ENCODE data around the gene ACTC1. TPM values are rescaled to one million over a fixed set of nuclear protein-coding genes. Genes with fewer than 3 reads are reported as not detected.

ACTC1 gene
- total RNA-seq, 2 experiments from 2014 or later: not detected

DNA sequence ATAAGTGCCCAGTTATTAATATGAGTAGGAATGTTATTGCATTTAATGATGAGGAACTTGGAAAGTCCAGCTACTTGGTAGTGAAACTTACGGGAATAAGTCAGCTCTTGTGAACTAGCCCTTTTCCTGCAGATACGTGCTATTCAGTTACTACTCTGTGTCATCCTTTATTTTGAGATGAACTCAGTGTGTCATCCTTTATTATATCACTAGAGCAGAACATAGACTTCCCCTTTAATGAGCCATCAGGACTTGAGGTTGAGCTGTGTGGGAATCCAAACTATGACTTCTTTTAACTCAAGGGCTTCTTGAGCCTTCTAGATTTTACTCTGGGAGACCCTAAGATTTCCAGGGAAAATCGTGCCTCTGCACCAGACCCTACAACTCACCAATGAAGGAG, 3.6 kb downstream of the ACTC1 start:
- no peaks in the 10 kb centered on the region for H3K36me3 Mint-ChIP-seq
- no peak overlapping the region for H3K4me3 Mint-ChIP-seq
- H3K4me1 Mint-ChIP-seq: no peaks in the 10 kb centered on the region
- CTCF ChIA-PET: no interaction called here
- no peak overlapping the region for H3K27ac Mint-ChIP-seq
- ATAC-seq (no peak), DNase-seq (no peak)
- H3K27me3 Mint-ChIP-seq: peaks cover 64% of the 10 kb centered on the region
- no peaks in the 10 kb centered on the region for H3K9me3 Mint-ChIP-seq (ENCODE audit: low read depth)

DNA sequence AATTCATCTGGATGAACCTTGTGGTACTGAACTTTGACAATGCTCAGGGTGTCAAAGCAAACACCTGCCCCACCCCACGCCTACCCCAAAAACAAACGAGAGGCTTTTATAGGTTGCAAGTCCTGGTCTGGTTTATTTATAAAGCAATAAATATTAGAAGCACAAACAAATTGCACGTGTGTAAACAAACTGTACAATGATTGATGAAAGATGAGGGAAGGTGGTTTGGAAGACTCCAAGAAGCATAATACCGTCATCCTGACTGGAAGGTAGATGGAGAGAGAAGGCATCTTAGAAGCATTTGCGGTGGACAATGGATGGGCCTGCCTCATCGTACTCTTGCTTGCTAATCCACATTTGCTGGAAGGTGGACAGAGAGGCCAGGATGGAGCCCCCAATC, 5.2 kb downstream of the ACTC1 start:
- Mint-ChIP-seq H3K36me3 (no peaks in the 10 kb centered on the region), H3K27ac (no peak overlapping the region), H3K9me3 (ENCODE audit: low read depth) (no peaks in the 10 kb centered on the region), H3K27me3 (peaks cover 50% of the 10 kb centered on the region), H3K4me1 (no peaks in the 10 kb centered on the region), H3K4me3 (no peak overlapping the region)
- CTCF ChIA-PET: no interaction called here
- DNase-seq (no peak), ATAC-seq (no peak)

DNA sequence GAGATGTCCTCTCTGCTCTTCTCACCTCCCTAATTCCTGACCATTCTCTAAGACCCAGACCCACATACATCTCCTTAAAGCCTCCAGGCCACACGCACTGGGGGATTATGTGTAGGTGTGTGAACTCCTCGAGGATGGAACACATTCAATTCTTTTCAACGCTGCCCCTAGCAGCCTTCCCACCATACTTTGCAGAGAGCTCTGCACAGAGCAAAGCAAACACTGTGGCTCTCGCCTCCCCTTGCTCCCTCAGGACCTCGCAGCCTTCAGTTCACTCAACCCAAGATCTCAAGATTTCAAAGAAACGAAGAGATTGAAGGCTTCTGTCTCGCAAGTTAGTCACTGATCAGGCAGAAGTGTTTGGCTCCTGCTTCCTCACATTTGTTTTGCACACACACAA, 6.0 kb downstream of the ACTC1 start:
- no peak overlapping the region for H3K4me3 Mint-ChIP-seq
- CTCF ChIA-PET: no interaction called here

DNA sequence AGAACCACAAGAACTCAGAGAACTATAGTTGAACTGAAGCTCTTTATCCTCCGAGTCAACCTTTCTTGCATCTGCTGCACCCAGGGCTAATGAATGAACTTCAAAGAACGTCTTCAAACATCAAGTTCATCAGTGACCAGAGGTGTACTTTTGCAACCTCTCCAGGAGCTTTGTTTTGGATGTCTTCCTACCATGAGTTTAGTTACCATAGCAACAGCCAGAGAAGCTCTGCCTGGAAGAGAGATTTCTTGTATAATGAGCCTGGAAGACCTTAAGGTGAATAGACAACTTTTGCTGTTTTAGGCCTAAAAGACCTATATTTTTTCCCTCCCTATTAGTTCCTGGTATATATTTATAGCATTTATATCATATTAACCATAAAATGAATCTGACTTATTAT, 9.1 kb downstream of the ACTC1 start:
- no peak overlapping the region for H3K4me3 Mint-ChIP-seq
- H3K27ac Mint-ChIP-seq: no peak overlapping the region
- no peak for ATAC-seq
- H3K4me1 Mint-ChIP-seq: no peaks in the 10 kb centered on the region
- no peaks in the 10 kb centered on the region for H3K9me3 Mint-ChIP-seq (ENCODE audit: low read depth)
- DNase-seq: no peak
- CTCF ChIA-PET: no interaction called here
- H3K36me3 Mint-ChIP-seq: no peaks in the 10 kb centered on the region
- H3K27me3 Mint-ChIP-seq: peaks cover 36% of the 10 kb centered on the region

More for the DNA sequence above, 6.0 kb downstream of the ACTC1 start:
- Mint-ChIP-seq H3K4me1 (no peaks in the 10 kb centered on the region), H3K9me3 (ENCODE audit: low read depth) (no peaks in the 10 kb centered on the region), H3K27ac (no peak overlapping the region), H3K27me3 (peaks cover 49% of the 10 kb centered on the region), H3K36me3 (no peaks in the 10 kb centered on the region)
- DNase-seq (no peak), ATAC-seq (no peak)

DNA sequence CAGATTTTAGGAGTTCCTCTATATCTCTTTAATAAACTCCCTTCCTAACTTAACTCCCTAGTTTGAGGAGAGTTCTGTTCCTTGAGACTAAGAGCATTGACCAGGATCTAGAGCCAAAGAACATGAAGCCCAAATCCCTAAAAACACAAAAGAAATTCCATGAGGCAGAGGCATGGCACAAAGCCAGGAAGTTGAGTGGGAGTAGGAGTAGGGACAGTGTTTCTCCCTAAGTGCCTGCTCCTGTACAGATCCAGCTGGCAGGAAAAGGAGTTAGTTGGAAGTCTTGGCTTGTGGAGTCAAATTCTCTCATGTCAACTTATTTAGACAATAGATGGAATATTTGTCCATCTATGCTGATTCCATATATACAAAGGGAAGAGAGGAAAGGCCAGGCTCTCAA, 11.4 kb downstream of the ACTC1 start:
- CTCF ChIA-PET: no interaction called here
- DNase-seq: no peak
- no peak overlapping the region for H3K27ac Mint-ChIP-seq
- H3K9me3 Mint-ChIP-seq (ENCODE audit: low read depth): no peaks in the 10 kb centered on the region
- H3K36me3 Mint-ChIP-seq: no peaks in the 10 kb centered on the region
- no peak for ATAC-seq
- H3K4me3 Mint-ChIP-seq: no peak overlapping the region
- H3K4me1 Mint-ChIP-seq: no peaks in the 10 kb centered on the region
- H3K27me3 Mint-ChIP-seq: peaks cover 28% of the 10 kb centered on the region

DNA sequence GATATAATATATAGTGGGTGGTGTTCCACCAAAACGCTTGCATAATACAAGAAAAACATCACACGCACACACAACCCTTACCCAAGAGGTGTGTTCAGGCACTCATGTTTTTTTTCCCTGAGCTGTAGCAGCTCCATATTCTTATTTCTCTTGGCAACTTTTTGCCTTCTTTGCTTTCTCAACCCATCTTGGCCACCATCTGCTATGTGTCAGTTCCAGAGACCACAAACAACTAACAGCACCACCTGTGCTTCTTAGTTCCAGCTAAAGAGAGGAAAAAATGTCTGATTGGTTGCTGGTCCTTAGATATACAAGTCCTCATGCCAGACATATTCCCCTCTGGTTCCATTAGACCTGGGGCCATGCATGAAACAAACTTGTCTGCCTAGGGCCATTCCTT, 11.9 kb downstream of the ACTC1 start:
- Mint-ChIP-seq H3K9me3 (ENCODE audit: low read depth) (no peaks in the 10 kb centered on the region), H3K27me3 (peaks cover 27% of the 10 kb centered on the region), H3K27ac (no peak overlapping the region), H3K4me1 (no peaks in the 10 kb centered on the region), H3K4me3 (no peak overlapping the region), H3K36me3 (no peaks in the 10 kb centered on the region)
- no peak for ATAC-seq
- no peak for DNase-seq
- CTCF ChIA-PET: no interaction called here

DNA sequence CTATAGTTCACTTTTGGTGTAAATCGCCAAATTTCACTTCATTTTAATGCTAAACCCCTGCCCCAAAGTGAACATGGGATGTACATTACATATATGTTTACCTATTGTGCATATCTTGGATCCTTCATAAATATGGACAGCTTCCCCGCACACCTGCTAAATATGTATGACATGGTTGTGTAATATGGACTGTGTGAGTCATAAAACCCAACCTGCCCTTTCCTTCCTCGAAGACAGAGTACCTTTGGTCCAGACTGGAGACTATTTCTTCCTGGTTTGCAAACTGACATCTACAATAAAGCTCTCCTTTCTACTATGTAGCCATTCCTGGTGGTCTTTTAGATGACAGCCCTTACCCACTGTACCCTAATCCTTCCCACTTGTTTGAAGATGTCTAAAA, 12.4 kb downstream of the ACTC1 start:
- no peak for ATAC-seq
- Mint-ChIP-seq H3K9me3 (ENCODE audit: low read depth) (no peaks in the 10 kb centered on the region), H3K4me3 (no peak overlapping the region), H3K27ac (no peak overlapping the region), H3K27me3 (peaks cover 27% of the 10 kb centered on the region), H3K4me1 (no peaks in the 10 kb centered on the region), H3K36me3 (no peaks in the 10 kb centered on the region)
- no peak for DNase-seq
- CTCF ChIA-PET: no interaction called here

DNA sequence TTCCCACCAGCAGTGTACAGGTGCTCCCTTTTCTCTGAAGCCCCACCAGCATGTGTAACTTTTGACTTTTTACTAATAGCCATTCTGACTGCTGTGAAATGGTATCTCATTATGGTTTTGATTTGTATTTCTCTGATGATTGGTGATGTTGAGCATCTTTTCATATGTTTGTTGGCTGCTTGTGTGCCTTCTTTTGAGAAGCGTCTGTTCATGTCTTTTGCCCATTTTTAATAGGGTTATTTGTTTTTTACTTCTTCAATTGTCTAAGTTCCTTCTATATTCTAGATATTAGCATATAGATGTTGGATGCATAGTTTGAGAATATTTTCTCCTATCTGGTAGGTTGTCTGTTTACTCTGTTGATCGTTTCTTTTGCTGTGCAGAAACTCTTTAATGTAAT, 14.6 kb downstream of the ACTC1 start:
- peaks cover 27% of the 10 kb centered on the region for H3K27me3 Mint-ChIP-seq
- ATAC-seq: no peak
- H3K36me3 Mint-ChIP-seq: no peaks in the 10 kb centered on the region
- no peak overlapping the region for H3K27ac Mint-ChIP-seq
- no peak for DNase-seq
- H3K4me1 Mint-ChIP-seq: no peaks in the 10 kb centered on the region
- CTCF ChIA-PET: no interaction called here
- no peaks in the 10 kb centered on the region for H3K9me3 Mint-ChIP-seq (ENCODE audit: low read depth)
- H3K4me3 Mint-ChIP-seq: no peak overlapping the region

DNA sequence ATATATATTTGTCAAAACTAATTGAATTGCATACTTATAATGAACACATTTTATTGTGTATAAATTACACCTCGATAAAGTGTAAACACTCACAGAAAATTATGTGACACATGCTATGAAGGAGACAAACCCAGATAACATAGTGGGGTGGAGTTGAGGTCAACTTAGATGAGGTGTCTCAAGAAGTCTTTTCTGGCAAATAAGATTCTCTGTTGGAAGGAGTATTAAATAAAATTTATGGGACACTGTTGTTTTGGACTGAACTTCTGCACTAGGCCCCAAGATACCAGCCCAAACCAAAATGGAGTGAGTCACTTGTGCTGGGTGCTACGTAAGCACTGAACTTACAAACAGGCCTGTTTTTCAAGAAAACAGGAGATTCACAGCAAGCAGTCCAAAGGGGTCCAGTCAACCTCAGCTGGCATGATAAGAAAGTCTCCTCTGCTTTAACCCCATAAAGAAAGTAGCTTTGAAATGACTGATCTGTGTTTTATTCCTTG, 18.7 kb downstream of the ACTC1 start:
- Mint-ChIP-seq H3K27me3 (peaks cover 24% of the 10 kb centered on the region), H3K27ac (no peak overlapping the region), H3K4me1 (no peaks in the 10 kb centered on the region), H3K4me3 (no peak overlapping the region), H3K9me3 (ENCODE audit: low read depth) (no peaks in the 10 kb centered on the region), H3K36me3 (no peaks in the 10 kb centered on the region)
- no peak for DNase-seq
- ATAC-seq: no peak
- CTCF ChIA-PET: no interaction called here

DNA sequence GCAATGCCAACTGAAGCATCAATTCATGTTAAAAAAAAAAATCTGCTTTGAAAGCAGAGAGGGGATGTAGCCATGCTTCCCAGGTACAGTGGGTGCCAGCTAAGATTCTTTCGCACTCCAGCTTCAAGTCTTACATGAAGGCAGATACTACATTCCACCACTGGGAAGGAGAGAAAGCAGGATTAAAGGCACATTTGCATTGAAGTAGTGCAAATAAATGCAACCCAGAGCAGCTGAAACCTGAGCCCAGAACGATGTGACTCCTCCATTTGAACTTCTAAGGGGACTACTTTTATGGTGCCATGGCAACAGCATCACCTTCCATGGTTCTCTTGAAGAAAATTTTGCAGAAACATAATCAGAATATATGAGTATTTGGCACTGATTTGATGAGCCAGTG, 21.4 kb downstream of the ACTC1 start:
- Mint-ChIP-seq H3K27me3 (peaks cover 29% of the 10 kb centered on the region), H3K4me1 (no peaks in the 10 kb centered on the region), H3K36me3 (no peaks in the 10 kb centered on the region), H3K27ac (no peak overlapping the region), H3K4me3 (no peak overlapping the region), H3K9me3 (ENCODE audit: low read depth) (no peaks in the 10 kb centered on the region)
- CTCF ChIA-PET: no interaction called here
- DNase-seq: no peak
- no peak for ATAC-seq

DNA sequence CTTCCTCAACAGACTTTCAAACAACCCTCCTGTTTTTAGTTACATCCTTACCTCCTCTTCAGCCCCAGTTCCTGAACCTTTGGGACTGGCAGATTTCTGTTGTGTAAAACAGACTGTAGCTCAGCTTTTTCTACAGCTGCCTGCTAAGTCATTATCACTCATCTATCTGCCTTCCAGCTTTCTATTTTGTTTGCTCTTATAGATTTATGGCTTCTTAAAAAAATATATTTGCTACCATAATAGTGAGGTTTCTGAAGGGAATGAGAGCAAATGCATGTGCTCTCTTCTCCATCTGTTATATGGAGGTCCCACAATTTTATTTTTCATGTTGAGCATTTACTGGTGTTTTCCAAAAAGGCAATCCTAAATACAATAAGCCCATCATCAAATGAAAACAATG, 22.3 kb downstream of the ACTC1 start:
- no peak for ATAC-seq
- no peak overlapping the region for H3K27ac Mint-ChIP-seq
- no peaks in the 10 kb centered on the region for H3K9me3 Mint-ChIP-seq (ENCODE audit: low read depth)
- H3K4me1 Mint-ChIP-seq: no peaks in the 10 kb centered on the region
- no peak overlapping the region for H3K4me3 Mint-ChIP-seq
- no peak for DNase-seq
- H3K27me3 Mint-ChIP-seq: peaks cover 33% of the 10 kb centered on the region
- no peaks in the 10 kb centered on the region for H3K36me3 Mint-ChIP-seq
- CTCF ChIA-PET: no interaction called here

DNA sequence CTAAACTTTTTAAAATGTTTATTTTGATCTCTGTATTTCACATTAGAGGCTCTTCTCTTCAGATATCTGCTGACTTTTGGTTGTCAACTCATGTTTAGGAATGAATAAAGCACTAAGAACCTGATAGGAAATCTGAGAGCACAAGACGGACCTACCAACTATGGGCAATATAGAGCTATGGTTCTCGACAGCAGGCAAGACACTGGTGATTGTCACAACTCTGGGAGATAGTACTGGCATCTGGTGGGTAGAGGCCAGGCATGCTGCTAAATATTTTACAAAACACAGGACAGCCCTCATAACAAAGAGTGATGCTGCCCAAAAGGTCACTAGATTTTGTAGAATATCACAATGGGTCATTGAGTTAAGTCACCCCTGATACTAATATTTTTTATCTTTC, 23.0 kb downstream of the ACTC1 start:
- no peak overlapping the region for H3K4me3 Mint-ChIP-seq
- ATAC-seq (no peak), DNase-seq (no peak)
- CTCF ChIA-PET: no interaction called here
- H3K9me3 Mint-ChIP-seq (ENCODE audit: low read depth): no peaks in the 10 kb centered on the region
- H3K27me3 Mint-ChIP-seq: peaks cover 33% of the 10 kb centered on the region
- no peaks in the 10 kb centered on the region for H3K36me3 Mint-ChIP-seq
- H3K4me1 Mint-ChIP-seq: no peaks in the 10 kb centered on the region
- H3K27ac Mint-ChIP-seq: no peak overlapping the region

DNA sequence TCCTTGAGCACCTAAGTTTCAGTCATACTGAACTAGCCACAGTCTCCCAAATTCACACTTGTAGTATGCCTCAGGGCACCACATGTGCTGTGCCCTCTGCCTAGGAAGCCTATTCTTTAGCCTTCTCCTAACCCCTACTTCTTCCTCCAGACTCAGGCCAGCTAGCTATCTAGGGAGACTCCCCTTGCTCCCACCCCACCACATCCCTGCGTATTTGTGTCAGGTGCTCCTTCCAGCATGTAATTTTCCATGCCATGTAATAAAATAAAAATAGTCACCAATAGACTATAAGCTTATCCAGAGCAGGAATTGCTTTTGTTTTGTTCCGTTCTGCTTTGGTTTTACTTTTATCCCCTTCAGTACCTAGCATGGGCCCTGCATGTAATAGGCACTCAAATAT, 25.6 kb downstream of the ACTC1 start:
- Mint-ChIP-seq H3K27ac (no peak overlapping the region), H3K36me3 (no peaks in the 10 kb centered on the region), H3K27me3 (peaks cover 29% of the 10 kb centered on the region), H3K4me1 (no peaks in the 10 kb centered on the region), H3K9me3 (ENCODE audit: low read depth) (no peaks in the 10 kb centered on the region), H3K4me3 (no peak overlapping the region)
- CTCF ChIA-PET: no interaction called here
- no peak for ATAC-seq
- DNase-seq: no peak

DNA sequence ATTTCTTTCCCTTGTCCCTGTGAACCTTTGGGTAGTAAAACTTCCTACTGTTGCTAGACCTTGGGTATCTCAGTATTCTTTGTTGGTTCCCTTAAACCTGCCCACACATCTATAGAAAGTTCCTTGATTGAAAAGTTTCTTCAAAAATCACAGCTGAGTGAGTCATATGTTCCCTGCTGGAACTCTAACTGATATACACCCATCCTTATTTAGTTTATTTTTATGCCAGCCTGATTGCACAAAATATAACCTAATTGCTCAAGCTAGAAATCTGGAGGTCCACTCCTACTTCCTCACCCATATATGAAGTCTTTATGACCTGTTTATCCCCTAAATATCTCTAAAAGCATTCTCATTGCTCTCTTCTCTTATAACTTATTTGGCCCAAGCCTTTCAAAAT, 26.8 kb downstream of the ACTC1 start:
- H3K27ac Mint-ChIP-seq: no peak overlapping the region
- peaks cover 26% of the 10 kb centered on the region for H3K27me3 Mint-ChIP-seq
- H3K36me3 Mint-ChIP-seq: no peaks in the 10 kb centered on the region
- CTCF ChIA-PET: no interaction called here
- H3K4me1 Mint-ChIP-seq: no peaks in the 10 kb centered on the region
- H3K4me3 Mint-ChIP-seq: no peak overlapping the region
- DNase-seq (no peak), ATAC-seq (no peak)
- no peaks in the 10 kb centered on the region for H3K9me3 Mint-ChIP-seq (ENCODE audit: low read depth)

DNA sequence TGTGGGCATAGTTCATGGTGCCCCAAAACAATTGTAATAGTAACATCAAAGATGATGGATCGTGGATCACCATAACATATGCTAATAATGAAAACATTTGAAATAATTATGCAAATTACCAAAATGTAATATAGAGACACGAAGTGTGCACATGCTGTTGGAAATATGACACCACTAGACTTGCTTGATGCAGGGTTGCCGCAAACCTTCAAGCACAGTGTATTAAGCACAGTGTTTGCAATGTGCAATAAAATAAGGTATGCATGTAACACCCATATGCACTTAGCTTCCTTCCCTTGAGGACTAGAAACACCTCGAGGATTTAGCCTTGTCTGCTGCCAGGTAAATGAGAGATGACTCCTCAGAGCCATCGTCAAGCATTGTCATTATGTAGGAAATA, 29.6 kb downstream of the ACTC1 start:
- no peak for DNase-seq
- CTCF ChIA-PET: no interaction called here
- Mint-ChIP-seq H3K9me3 (ENCODE audit: low read depth) (no peaks in the 10 kb centered on the region), H3K4me1 (no peaks in the 10 kb centered on the region), H3K27ac (no peak overlapping the region), H3K36me3 (no peaks in the 10 kb centered on the region), H3K4me3 (no peak overlapping the region), H3K27me3 (peaks cover 21% of the 10 kb centered on the region)
- ATAC-seq: no peak

Data from activated CD8-positive, alpha-beta memory T cell treated with anti-CD3 and anti-CD28 coated beads, Interleukin-2, amount 10 ng/mL, durations not matched to agents 7 days and 5 days (primary cell).